Measurements from ENCODE around the gene CCDC27. TPM values are rescaled to one million over a fixed set of nuclear protein-coding genes. Genes with fewer than 3 reads are reported as not detected.

Gene CCDC27
- total RNA-seq, 1 donor from 2014 or later, result not detected

GRCh38 chr1:3743421-3743820 is 8.8 kb upstream of the CCDC27 start:
- no peaks in the 10 kb centered on the region for H3K9me3 Mint-ChIP-seq (ENCODE audit: low read depth)
- peaks cover 16% of the 10 kb centered on the region for H3K4me1 Mint-ChIP-seq (ENCODE audit: low read depth)
- TF ChIP-seq, protein P1, sequence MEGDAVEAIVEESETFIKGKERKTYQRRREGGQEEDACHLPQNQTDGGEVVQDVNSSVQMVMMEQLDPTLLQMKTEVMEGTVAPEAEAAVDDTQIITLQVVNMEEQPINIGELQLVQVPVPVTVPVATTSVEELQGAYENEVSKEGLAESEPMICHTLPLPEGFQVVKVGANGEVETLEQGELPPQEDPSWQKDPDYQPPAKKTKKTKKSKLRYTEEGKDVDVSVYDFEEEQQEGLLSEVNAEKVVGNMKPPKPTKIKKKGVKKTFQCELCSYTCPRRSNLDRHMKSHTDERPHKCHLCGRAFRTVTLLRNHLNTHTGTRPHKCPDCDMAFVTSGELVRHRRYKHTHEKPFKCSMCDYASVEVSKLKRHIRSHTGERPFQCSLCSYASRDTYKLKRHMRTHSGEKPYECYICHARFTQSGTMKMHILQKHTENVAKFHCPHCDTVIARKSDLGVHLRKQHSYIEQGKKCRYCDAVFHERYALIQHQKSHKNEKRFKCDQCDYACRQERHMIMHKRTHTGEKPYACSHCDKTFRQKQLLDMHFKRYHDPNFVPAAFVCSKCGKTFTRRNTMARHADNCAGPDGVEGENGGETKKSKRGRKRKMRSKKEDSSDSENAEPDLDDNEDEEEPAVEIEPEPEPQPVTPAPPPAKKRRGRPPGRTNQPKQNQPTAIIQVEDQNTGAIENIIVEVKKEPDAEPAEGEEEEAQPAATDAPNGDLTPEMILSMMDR (IDR thresholded peaks at IDR 0.05; ENCODE audit: unreplicated experiment), result no peak
- no peak overlapping the region for H3K4me3 Mint-ChIP-seq (ENCODE audit: low read depth)
- no peak overlapping the region for H3K27ac Mint-ChIP-seq
- DNase-seq (ENCODE audit: low spot score, unreplicated experiment), result no peak
- peaks cover 8% of the 10 kb centered on the region for H3K36me3 Mint-ChIP-seq (ENCODE audit: insufficient read depth)
- H3K27me3 Mint-ChIP-seq, result no peaks in the 10 kb centered on the region

DNA sequence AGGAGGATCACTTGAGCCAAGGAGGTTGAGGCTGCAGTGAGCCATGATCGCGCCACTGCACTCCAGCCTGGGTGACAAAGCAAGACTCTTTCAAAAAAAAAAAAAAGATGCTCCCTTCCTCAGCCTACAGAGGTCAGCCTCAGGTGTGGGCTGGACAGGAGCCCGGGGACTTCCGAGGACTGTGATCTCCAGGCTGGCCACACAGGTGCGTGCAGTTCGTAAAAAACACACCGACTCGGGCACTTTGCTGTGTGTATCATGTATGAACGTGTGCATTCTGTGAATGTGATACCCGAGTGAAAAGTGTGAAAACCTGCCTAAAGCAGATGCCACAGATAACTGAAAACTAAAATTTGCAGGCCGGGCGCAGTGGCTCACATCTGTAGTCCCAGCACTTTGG is 8.4 kb upstream of the CCDC27 start:
- DNase-seq (ENCODE audit: low spot score, unreplicated experiment), result no peak
- peaks cover 8% of the 10 kb centered on the region for H3K36me3 Mint-ChIP-seq (ENCODE audit: insufficient read depth)
- no peaks in the 10 kb centered on the region for H3K9me3 Mint-ChIP-seq (ENCODE audit: low read depth)
- no peaks in the 10 kb centered on the region for H3K27me3 Mint-ChIP-seq
- peak overlapping the region; percentile 16 for H3K4me3 Mint-ChIP-seq (ENCODE audit: low read depth)
- peaks cover 16% of the 10 kb centered on the region for H3K4me1 Mint-ChIP-seq (ENCODE audit: low read depth)
- TF ChIP-seq, protein P1 (IDR thresholded peaks at IDR 0.05; ENCODE audit: unreplicated experiment), result no peak
- no peak overlapping the region for H3K27ac Mint-ChIP-seq

DNA sequence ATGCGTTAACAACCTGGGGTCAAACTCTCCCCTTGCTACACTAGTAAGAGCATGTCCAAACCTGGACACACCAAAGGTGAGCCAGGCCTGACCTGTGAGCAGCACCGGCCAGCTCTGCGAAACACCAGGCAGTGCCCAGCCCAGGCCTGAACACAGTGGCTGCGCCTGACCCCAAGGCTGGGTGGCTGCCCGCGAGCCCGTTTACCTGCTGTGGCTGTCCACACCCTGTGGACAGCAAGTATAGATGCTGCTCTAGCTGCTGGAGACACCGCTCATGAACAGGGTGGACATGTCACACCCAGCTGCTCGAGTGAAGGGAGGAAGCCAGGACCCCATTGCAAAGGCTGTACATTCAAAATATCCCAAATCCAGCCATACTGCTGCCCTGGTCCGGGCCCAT is 7.6 kb upstream of the CCDC27 start:
- Mint-ChIP-seq H3K4me3 (ENCODE audit: low read depth) (no peak overlapping the region), H3K27me3 (peaks cover 6% of the 10 kb centered on the region), H3K4me1 (ENCODE audit: low read depth) (peaks cover 16% of the 10 kb centered on the region), H3K27ac (no peak overlapping the region), H3K9me3 (ENCODE audit: low read depth) (no peaks in the 10 kb centered on the region), H3K36me3 (ENCODE audit: insufficient read depth) (peaks cover 8% of the 10 kb centered on the region)
- DNase-seq (ENCODE audit: low spot score, unreplicated experiment), result no peak
- TF ChIP-seq, protein P1 (IDR thresholded peaks at IDR 0.05; ENCODE audit: unreplicated experiment), result no peak

GRCh38 chr1:3745071-3745470 is 7.2 kb upstream of the CCDC27 start:
- Mint-ChIP-seq H3K27me3 (peaks cover 7% of the 10 kb centered on the region), H3K9me3 (ENCODE audit: low read depth) (no peaks in the 10 kb centered on the region), H3K36me3 (ENCODE audit: insufficient read depth) (peaks cover 8% of the 10 kb centered on the region), H3K4me1 (ENCODE audit: low read depth) (peaks cover 16% of the 10 kb centered on the region), H3K4me3 (ENCODE audit: low read depth) (peak overlapping the region; percentile 87), H3K27ac (no peak overlapping the region)
- TF ChIP-seq, protein P1 (IDR thresholded peaks at IDR 0.05; ENCODE audit: unreplicated experiment), result no peak
- DNase-seq (ENCODE audit: low spot score, unreplicated experiment), result no peak

- Mint-ChIP-seq H3K4me3 (ENCODE audit: low read depth) (peak overlapping the region; percentile 87), H3K27ac (no peak overlapping the region), H3K36me3 (ENCODE audit: insufficient read depth) (peaks cover 6% of the 10 kb centered on the region), H3K4me1 (ENCODE audit: low read depth) (peaks cover 19% of the 10 kb centered on the region), H3K9me3 (ENCODE audit: low read depth) (no peaks in the 10 kb centered on the region), H3K27me3 (peaks cover 13% of the 10 kb centered on the region)
- no peak for DNase-seq (ENCODE audit: low spot score, unreplicated experiment)
- TF ChIP-seq, protein P1 (IDR thresholded peaks at IDR 0.05; ENCODE audit: unreplicated experiment), result no peak
These were observed 6.5 kb upstream of the CCDC27 start for GRCh38 chr1:3745590-3746381.

Data from progenitor cell of endocrine pancreas (in vitro differentiated cells).